ENCODE data around the gene VWA3A. TPM values are rescaled to one million over a fixed set of nuclear protein-coding genes. Genes with fewer than 3 reads are reported as not detected.

VWA3A gene
- total RNA-seq, 1 donor, result 0.36 TPM

- Histone ChIP-seq H3K4me3 (ENCODE audit: insufficient read depth, low read length) (no peak overlapping the region), H4K20me1 (ENCODE audit: insufficient read depth, low read length) (no peaks in the 10 kb centered on the region), H3K4me1 (ENCODE audit: insufficient read depth, low read length) (peaks cover 9% of the 10 kb centered on the region), H3K27me3 (ENCODE audit: insufficient read depth, low read length) (no peaks in the 10 kb centered on the region), H3K4me2 (ENCODE audit: insufficient read depth, low read length) (no peak overlapping the region), H3K36me3 (ENCODE audit: insufficient read depth, low read length) (no peaks in the 10 kb centered on the region), H3K9me3 (ENCODE audit: low read depth, low read length) (no peaks in the 10 kb centered on the region), H3K79me2 (ENCODE audit: insufficient read depth, low read length) (no peaks in the 10 kb centered on the region), H2AFZ (ENCODE audit: low read length) (no peak overlapping the region), H3K27ac (ENCODE audit: low read depth, low read length) (no peak overlapping the region)
- no peak for DNase-seq (ENCODE audit: insufficient read length, low spot score, missing footprints)
- TF ChIP-seq, protein P1, sequence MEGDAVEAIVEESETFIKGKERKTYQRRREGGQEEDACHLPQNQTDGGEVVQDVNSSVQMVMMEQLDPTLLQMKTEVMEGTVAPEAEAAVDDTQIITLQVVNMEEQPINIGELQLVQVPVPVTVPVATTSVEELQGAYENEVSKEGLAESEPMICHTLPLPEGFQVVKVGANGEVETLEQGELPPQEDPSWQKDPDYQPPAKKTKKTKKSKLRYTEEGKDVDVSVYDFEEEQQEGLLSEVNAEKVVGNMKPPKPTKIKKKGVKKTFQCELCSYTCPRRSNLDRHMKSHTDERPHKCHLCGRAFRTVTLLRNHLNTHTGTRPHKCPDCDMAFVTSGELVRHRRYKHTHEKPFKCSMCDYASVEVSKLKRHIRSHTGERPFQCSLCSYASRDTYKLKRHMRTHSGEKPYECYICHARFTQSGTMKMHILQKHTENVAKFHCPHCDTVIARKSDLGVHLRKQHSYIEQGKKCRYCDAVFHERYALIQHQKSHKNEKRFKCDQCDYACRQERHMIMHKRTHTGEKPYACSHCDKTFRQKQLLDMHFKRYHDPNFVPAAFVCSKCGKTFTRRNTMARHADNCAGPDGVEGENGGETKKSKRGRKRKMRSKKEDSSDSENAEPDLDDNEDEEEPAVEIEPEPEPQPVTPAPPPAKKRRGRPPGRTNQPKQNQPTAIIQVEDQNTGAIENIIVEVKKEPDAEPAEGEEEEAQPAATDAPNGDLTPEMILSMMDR (IDR thresholded peaks at IDR 0.05; ENCODE audit: extremely low read depth, low read depth, low read length), result no peak
Observed at GRCh38 chr16:22089910-22090309, 2.4 kb upstream of the VWA3A start.

DNA sequence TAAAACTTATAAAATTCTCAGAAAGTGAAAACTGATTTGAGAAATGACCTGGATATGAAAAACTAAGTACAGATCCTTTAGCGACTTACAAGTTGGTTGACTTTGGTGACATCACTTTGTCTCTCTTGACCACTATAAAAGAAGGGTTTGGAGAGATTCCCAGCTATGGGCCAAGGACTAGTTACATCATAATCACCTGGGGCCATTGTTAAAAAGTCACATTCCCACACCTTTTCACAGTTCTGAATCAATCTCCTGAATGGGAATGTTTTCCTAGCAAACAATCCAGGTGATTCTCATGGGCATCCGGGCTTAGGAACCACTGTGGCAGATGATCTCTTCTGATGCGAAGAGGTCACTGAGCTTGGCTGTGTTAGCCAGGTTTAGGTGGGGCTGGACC is 620 bp upstream of the VWA3A start:
- Histone ChIP-seq H3K27me3 (ENCODE audit: insufficient read depth, low read length) (no peaks in the 10 kb centered on the region), H4K20me1 (ENCODE audit: insufficient read depth, low read length) (no peaks in the 10 kb centered on the region), H3K79me2 (ENCODE audit: insufficient read depth, low read length) (no peaks in the 10 kb centered on the region), H2AFZ (ENCODE audit: low read length) (no peak overlapping the region), H3K4me2 (ENCODE audit: insufficient read depth, low read length) (peak overlapping the region; percentile 75), H3K36me3 (ENCODE audit: insufficient read depth, low read length) (no peaks in the 10 kb centered on the region), H3K9me3 (ENCODE audit: low read depth, low read length) (no peaks in the 10 kb centered on the region), H3K4me1 (ENCODE audit: insufficient read depth, low read length) (peaks cover 9% of the 10 kb centered on the region), H3K4me3 (ENCODE audit: insufficient read depth, low read length) (no peak overlapping the region), H3K27ac (ENCODE audit: low read depth, low read length) (no peak overlapping the region)
- TF ChIP-seq, protein P1 (IDR thresholded peaks at IDR 0.05; ENCODE audit: extremely low read depth, low read depth, low read length), result no peak
- no peak for DNase-seq (ENCODE audit: insufficient read length, low spot score, missing footprints)

- no peak for DNase-seq (ENCODE audit: insufficient read length, low spot score, missing footprints)
- TF ChIP-seq, protein P1 (IDR thresholded peaks at IDR 0.05; ENCODE audit: extremely low read depth, low read depth, low read length), result no peak
- Histone ChIP-seq H3K4me3 (ENCODE audit: insufficient read depth, low read length) (no peak overlapping the region), H3K4me1 (ENCODE audit: insufficient read depth, low read length) (peaks cover 9% of the 10 kb centered on the region), H4K20me1 (ENCODE audit: insufficient read depth, low read length) (no peaks in the 10 kb centered on the region), H3K79me2 (ENCODE audit: insufficient read depth, low read length) (no peaks in the 10 kb centered on the region), H3K36me3 (ENCODE audit: insufficient read depth, low read length) (no peaks in the 10 kb centered on the region), H3K9me3 (ENCODE audit: low read depth, low read length) (no peaks in the 10 kb centered on the region), H3K27me3 (ENCODE audit: insufficient read depth, low read length) (peaks cover 3% of the 10 kb centered on the region), H3K27ac (ENCODE audit: low read depth, low read length) (no peak overlapping the region), H3K4me2 (ENCODE audit: insufficient read depth, low read length) (no peak overlapping the region), H2AFZ (ENCODE audit: low read length) (no peak overlapping the region)
Observed at GRCh38 chr16:22093331-22093730, 990 bp downstream of the VWA3A start.

GRCh38 chr16:22093996-22094395 is 1.7 kb downstream of the VWA3A start:
- TF ChIP-seq, protein P1 (IDR thresholded peaks at IDR 0.05; ENCODE audit: extremely low read depth, low read depth, low read length), result no peak
- DNase-seq (ENCODE audit: insufficient read length, low spot score, missing footprints), result peak; percentile 8
- H3K9me3 ChIP-seq (ENCODE audit: low read depth, low read length), result no peaks in the 10 kb centered on the region

More at GRCh38 chr16:22093996-22094395, 1.7 kb downstream of the VWA3A start:
- Histone ChIP-seq H3K79me2 (ENCODE audit: insufficient read depth, low read length) (no peaks in the 10 kb centered on the region), H3K27me3 (ENCODE audit: insufficient read depth, low read length) (peaks cover 3% of the 10 kb centered on the region), H3K4me1 (ENCODE audit: insufficient read depth, low read length) (peaks cover 9% of the 10 kb centered on the region), H3K4me3 (ENCODE audit: insufficient read depth, low read length) (no peak overlapping the region), H3K4me2 (ENCODE audit: insufficient read depth, low read length) (no peak overlapping the region), H3K27ac (ENCODE audit: low read depth, low read length) (no peak overlapping the region), H4K20me1 (ENCODE audit: insufficient read depth, low read length) (no peaks in the 10 kb centered on the region), H3K36me3 (ENCODE audit: insufficient read depth, low read length) (no peaks in the 10 kb centered on the region), H2AFZ (ENCODE audit: low read length) (no peak overlapping the region)

Measured in osteoblast (primary cell).